ENCODE measurements around the gene KCTD1.

KCTD1 gene

GRCh38 chr18:26548415-26549262 lies at the start of gene KCTD1:
TSS of gene KCTD1 (minus strand) at chr18:26548553. CDS start at chr18:26548536, 17 bp downstream.
- DNase-seq, result peak; percentile 88

- no peak for DNase-seq
Observed at GRCh38 chr18:26593365-26594320, 45.3 kb upstream of the KCTD1 start.

GRCh38 chr18:26584745-26585144 lies 36.4 kb upstream of the KCTD1 start:
- no peak for DNase-seq

- DNase-seq, result no peak
Observed at GRCh38 chr18:26579941-26580618, 31.7 kb upstream of the KCTD1 start.

- no peak for DNase-seq
Observed at GRCh38 chr18:26575865-26576217, 27.5 kb upstream of the KCTD1 start.

GRCh38 chr18:26574958-26575864 lies 26.9 kb upstream of the KCTD1 start:
- DNase-seq, result no peak

- DNase-seq, result no peak
Observed at GRCh38 chr18:26568926-26569665, 20.7 kb upstream of the KCTD1 start.

- no peak for DNase-seq
Observed at GRCh38 chr18:26568513-26568912, 20.2 kb upstream of the KCTD1 start.

GRCh38 chr18:26566874-26567555 lies 18.7 kb upstream of the KCTD1 start:
- DNase-seq, result no peak

GRCh38 chr18:26565514-26565913 lies 17.2 kb upstream of the KCTD1 start:
- DNase-seq, result no peak

- DNase-seq, result no peak
Observed at GRCh38 chr18:26563024-26563423, 14.7 kb upstream of the KCTD1 start.

GRCh38 chr18:26562568-26562967 lies 14.2 kb upstream of the KCTD1 start:
- no peak for DNase-seq

GRCh38 chr18:26561769-26562168 lies 13.4 kb upstream of the KCTD1 start:
- no peak for DNase-seq

GRCh38 chr18:26556573-26556972 lies 8.2 kb upstream of the KCTD1 start:
- DNase-seq, result no peak

GRCh38 chr18:26555804-26556553 lies 7.6 kb upstream of the KCTD1 start:
- no peak for DNase-seq

- DNase-seq, result no peak
Observed at GRCh38 chr18:26553943-26554342, 5.6 kb upstream of the KCTD1 start.

GRCh38 chr18:26551695-26552081 lies 3.3 kb upstream of the KCTD1 start:
- no peak for DNase-seq

- DNase-seq, result no peak
Observed at GRCh38 chr18:26550998-26551694, 2.8 kb upstream of the KCTD1 start.

Data from activated CD4-positive, alpha-beta T cell treated with anti-CD3 and anti-CD28 coated beads, Interleukin-2, amount 50 U/mL, for 16 hours (primary cell).